HCT116 (cell line): ENCODE measurements around the gene CTTNBP2NL. TPM values are rescaled to one million over a fixed set of nuclear protein-coding genes. Genes with fewer than 3 reads are reported as not detected.
A peak's percentile ranks its signal among the peaks of the same experiment; 100 is the strongest.

Experiments
- ATAC-seq: fragments of 200-7000 bp; cut with Tn5 transposase; 2 replicates; pipeline ENCODE4 v1.9.1; 2020; ENCODE audit warnings: mild to moderate bottlenecking, moderate library complexity
- BruUV-seq: library from RNA; stranded (reverse); fragments of 400-500 nt; replicated peaks from 2 replicates; lab custom pipeline; 2021; lab: Mats Ljungman, UMichigan
- CTCF ChIA-PET: fragments of 300-600 bp; sonication (Branson Sonifier 250); formaldehyde crosslinking; loops from one replicate; lab custom pipeline; 2021; ENCODE audit warnings: antibody characterized with exemption; lab: Charles Lee
- POLR2A ChIA-PET: fragments of 300-600, 350-600 bp; sonication (Branson Sonifier 250); formaldehyde crosslinking; loops from one replicate; lab custom pipeline; 2021; ENCODE audit warnings: antibody characterized with exemption; lab: Charles Lee
- RAD21 ChIA-PET, 2 experiments: fragments of 300-600 bp; sonication (Branson Sonifier 250); formaldehyde crosslinking; loops; one replicate each; lab custom pipeline; 2023; ENCODE audit warnings: low total read pairs in 2 of 2; ENCODE audit not compliant: uncharacterized antibody in 2 of 2, unreplicated experiment in 2 of 2, low non-redundant PET in 1 of 2; lab: Charles Lee
- DNase-seq: peaks from one replicate; pipeline ENCODE4 v3.0.0-alpha.2; 2010; ENCODE audit warnings: low read depth, low spot score
- H2AFZ ChIP-seq: fragments of 200-600 bp; shearing (Covaris generic), sonication (generic); 2 replicates; pipeline ENCODE4 v1.6.1; 2017; ENCODE audit warnings: low read depth, mixed run types, mixed read lengths, antibody characterized with exemption, low read length; ENCODE audit not compliant: poor library complexity, severe bottlenecking
- H3K27ac ChIP-seq: 2 replicates; pipeline ENCODE4 v1.5.1; 2012; ENCODE audit warnings: low read depth, low read length
- H3K27me3 ChIP-seq: fragments of 200-600 bp; sonication (generic); 2 replicates; pipeline ENCODE4 v1.6.1; 2016; ENCODE audit warnings: mixed run types, low read length, mixed read lengths; ENCODE audit not compliant: insufficient read depth
- H3K36me3 ChIP-seq, 2 experiments: fragments of 200-500 bp in 1 of 2; fragments of 200-600 bp in 1 of 2; sonication (Bioruptor generic) in 1 of 2; sonication (generic) in 1 of 2; 2 replicates each; pipeline versions ENCODE4 v1.5.1 to v1.6.1; 2014 to 2016; ENCODE audit warnings: low read length in 2 of 2, inconsistent platforms in 1 of 2, mixed read lengths in 1 of 2, mixed run types in 1 of 2; ENCODE audit not compliant: insufficient read depth in 2 of 2, control insufficient read depth in 1 of 2
- H3K4me1 ChIP-seq, 2 experiments: fragments of 200-600 bp in 1 of 2; sonication (generic) in 1 of 2; 2 replicates each; pipeline versions ENCODE4 v1.5.1 to v1.6.1; 2012 to 2017; ENCODE audit warnings: low read length in 2 of 2, inconsistent platforms in 1 of 2, mild to moderate bottlenecking in 1 of 2, mixed read lengths in 1 of 2, mixed run types in 1 of 2, moderate library complexity in 1 of 2; ENCODE audit not compliant: insufficient read depth in 2 of 2, control insufficient read depth in 1 of 2
- H3K4me2 ChIP-seq: fragments of 200-600 bp; sonication (generic); 2 replicates; pipeline ENCODE4 v1.6.1; 2017; ENCODE audit warnings: mixed run types, low read length, mixed read lengths
- H3K4me3 ChIP-seq, 2 experiments: fragments of 200-600 bp in 1 of 2; sonication (generic) in 1 of 2; replicated peaks in 1 of 2; 2 replicates each; pipeline ENCODE4 v1.5.1; 2011 to 2016; ENCODE audit warnings: low read length in 2 of 2, control low read depth in 1 of 2, low read depth in 1 of 2, mild to moderate bottlenecking in 1 of 2, mixed read lengths in 1 of 2, mixed run types in 1 of 2
- H3K79me2 ChIP-seq: fragments of 200-600 bp; sonication (generic); 2 replicates; pipeline ENCODE4 v1.6.1; 2017; ENCODE audit warnings: mild to moderate bottlenecking, mixed run types, low read length, moderate library complexity, mixed read lengths; ENCODE audit not compliant: insufficient read depth
- H3K9ac ChIP-seq: fragments of 200-600 bp; sonication (generic); 2 replicates; pipeline ENCODE4 v1.6.1; 2016; ENCODE audit warnings: low read length, mixed read lengths
- H3K9me2 ChIP-seq: fragments of 200-600 bp; sonication (generic), shearing (Covaris generic); 2 replicates; pipeline ENCODE4 v1.6.1; 2017; ENCODE audit warnings: mixed run types, mild to moderate bottlenecking, moderate library complexity; ENCODE audit not compliant: insufficient read depth
- H3K9me3 ChIP-seq, 2 experiments: fragments of 200-500 bp in 1 of 2; fragments of 200-600 bp in 1 of 2; sonication (Bioruptor generic) in 1 of 2; sonication (generic) in 1 of 2; 2 replicates each; pipeline ENCODE4 v1.6.1; 2014 to 2017; ENCODE audit warnings: low read length in 2 of 2, mixed read lengths in 2 of 2, inconsistent platforms in 1 of 2, low read depth in 1 of 2, mild to moderate bottlenecking in 1 of 2, mixed run types in 1 of 2, moderate library complexity in 1 of 2; ENCODE audit not compliant: control insufficient read depth in 1 of 2, insufficient read depth in 1 of 2
- H4K20me1 ChIP-seq: fragments of 200-600 bp; sonication (generic), shearing (Covaris generic); 2 replicates; pipeline ENCODE4 v1.6.1; 2017; ENCODE audit warnings: mixed run types, mild to moderate bottlenecking, moderate library complexity; ENCODE audit not compliant: insufficient read depth
- CBX3 ChIP-seq: IDR thresholded peaks from 2 replicates; pipeline ENCODE4 v1.6.1; 2012; ENCODE audit warnings: low read depth
- ELF1 ChIP-seq: IDR thresholded peaks from 2 replicates; pipeline ENCODE4 v1.6.1; 2012; ENCODE audit warnings: low read depth, borderline replicate concordance
- EZH2 ChIP-seq: fragments of 200-600 bp; sonication (generic); IDR thresholded peaks from 2 replicates; pipeline ENCODE4 v1.6.1; 2017; ENCODE audit warnings: antibody characterized with exemption, mixed run types
- FOSL1 ChIP-seq: IDR thresholded peaks from 2 replicates; pipeline ENCODE4 v1.6.1; 2012; ENCODE audit warnings: low read depth
- JUND ChIP-seq: IDR thresholded peaks from 2 replicates; pipeline ENCODE4 v1.6.1; 2012
- MAX ChIP-seq: IDR thresholded peaks from 2 replicates; pipeline ENCODE4 v1.6.1; 2012
- POLR2A ChIP-seq: IDR thresholded peaks from 2 replicates; pipeline ENCODE4 v1.7.0; 2011; ENCODE audit warnings: borderline replicate concordance; ENCODE audit not compliant: insufficient read depth, insufficient read length; ENCODE audit errors: extremely low read depth
- SIN3A ChIP-seq: IDR thresholded peaks from 2 replicates; pipeline ENCODE4 v1.6.1; 2012; ENCODE audit warnings: low read depth
- SRF ChIP-seq: IDR thresholded peaks from 2 replicates; pipeline ENCODE4 v1.6.1; 2012; ENCODE audit warnings: low read depth
- TCF7L2 ChIP-seq: IDR thresholded peaks from 2 replicates; pipeline ENCODE4 v1.7.0; 2011; ENCODE audit warnings: borderline replicate concordance, inconsistent platforms; ENCODE audit not compliant: insufficient read depth, insufficient read length; ENCODE audit errors: extremely low read depth
- YY1 ChIP-seq: IDR thresholded peaks from 2 replicates; pipeline ENCODE4 v1.6.1; 2011; ENCODE audit warnings: low read length, low read depth, moderate library complexity, mild to moderate bottlenecking; ENCODE audit not compliant: insufficient replicate concordance; ENCODE audit errors: extremely low read depth
- ZBTB33 ChIP-seq: IDR thresholded peaks from 2 replicates; pipeline ENCODE4 v1.6.1; 2011; ENCODE audit warnings: mild to moderate bottlenecking, low read length, moderate library complexity; ENCODE audit not compliant: insufficient replicate concordance; ENCODE audit errors: extremely low read depth
- ZFX ChIP-seq: fragments of 450-650 bp; IDR thresholded peaks from 2 replicates; pipeline ENCODE4 v1.6.1; 2017
- ZNF274 ChIP-seq: fragments of 200-500 bp; sonication (Bioruptor generic); IDR thresholded peaks from 2 replicates; pipeline ENCODE4 v1.6.1; 2014; ENCODE audit warnings: mild to moderate bottlenecking, low read depth, low read length, inconsistent platforms
- intact Hi-C: fragments of 100-400 bp; cut with micrococcal nuclease; formaldehyde crosslinking; loops from 2 replicates; pipeline ENCODE4 v1.10.0; 2022
- total RNA-seq: library from RNA; stranded (reverse); gene quantifications from one replicate; pipeline ENCODE4 v1.2.1, GENCODE V29; 2021; ENCODE audit not compliant: unreplicated experiment
- TF ChIP-seq, protein P1 (sequence below): IDR thresholded peaks from 2 replicates; pipeline ENCODE4 v1.6.1; 2012; ENCODE audit warnings: low read depth

The CTTNBP2NL gene
- total RNA-seq, 1 experiment from 2014 or later: 18.0 TPM

- H3K27ac ChIP-seq: no peak overlapping the region
- H2AFZ ChIP-seq: peak overlapping the region; percentile 25
- no TSS peak for BruUV-seq
- no peak overlapping the region for H3K4me2 ChIP-seq
- ChIA-PET POLR2A (no interaction called here), RAD21 (no interaction called here), CTCF (no interaction called here)
- no peaks in the 10 kb centered on the region for H3K79me2 ChIP-seq
- peaks cover 7% of the 10 kb centered on the region; the same call in 1 of the 2 replicates for H3K27me3 ChIP-seq
- intact Hi-C loops: no loop called here
- no peak overlapping the region for H3K4me3 ChIP-seq
- H3K4me1 ChIP-seq: no peaks in the 10 kb centered on the region
- H3K9me2 ChIP-seq: no peaks in the 10 kb centered on the region
- H3K9ac ChIP-seq: no peak overlapping the region
- no peaks in the 10 kb centered on the region for H3K9me3 ChIP-seq
- no peak for ATAC-seq
- TF ChIP-seq EZH2 (no peak), MAX (no peak)
- TF ChIP-seq, protein P1, sequence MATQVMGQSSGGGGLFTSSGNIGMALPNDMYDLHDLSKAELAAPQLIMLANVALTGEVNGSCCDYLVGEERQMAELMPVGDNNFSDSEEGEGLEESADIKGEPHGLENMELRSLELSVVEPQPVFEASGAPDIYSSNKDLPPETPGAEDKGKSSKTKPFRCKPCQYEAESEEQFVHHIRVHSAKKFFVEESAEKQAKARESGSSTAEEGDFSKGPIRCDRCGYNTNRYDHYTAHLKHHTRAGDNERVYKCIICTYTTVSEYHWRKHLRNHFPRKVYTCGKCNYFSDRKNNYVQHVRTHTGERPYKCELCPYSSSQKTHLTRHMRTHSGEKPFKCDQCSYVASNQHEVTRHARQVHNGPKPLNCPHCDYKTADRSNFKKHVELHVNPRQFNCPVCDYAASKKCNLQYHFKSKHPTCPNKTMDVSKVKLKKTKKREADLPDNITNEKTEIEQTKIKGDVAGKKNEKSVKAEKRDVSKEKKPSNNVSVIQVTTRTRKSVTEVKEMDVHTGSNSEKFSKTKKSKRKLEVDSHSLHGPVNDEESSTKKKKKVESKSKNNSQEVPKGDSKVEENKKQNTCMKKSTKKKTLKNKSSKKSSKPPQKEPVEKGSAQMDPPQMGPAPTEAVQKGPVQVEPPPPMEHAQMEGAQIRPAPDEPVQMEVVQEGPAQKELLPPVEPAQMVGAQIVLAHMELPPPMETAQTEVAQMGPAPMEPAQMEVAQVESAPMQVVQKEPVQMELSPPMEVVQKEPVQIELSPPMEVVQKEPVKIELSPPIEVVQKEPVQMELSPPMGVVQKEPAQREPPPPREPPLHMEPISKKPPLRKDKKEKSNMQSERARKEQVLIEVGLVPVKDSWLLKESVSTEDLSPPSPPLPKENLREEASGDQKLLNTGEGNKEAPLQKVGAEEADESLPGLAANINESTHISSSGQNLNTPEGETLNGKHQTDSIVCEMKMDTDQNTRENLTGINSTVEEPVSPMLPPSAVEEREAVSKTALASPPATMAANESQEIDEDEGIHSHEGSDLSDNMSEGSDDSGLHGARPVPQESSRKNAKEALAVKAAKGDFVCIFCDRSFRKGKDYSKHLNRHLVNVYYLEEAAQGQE: no peak
- no peaks in the 10 kb centered on the region for H4K20me1 ChIP-seq
- DNase-seq: no peak
- H3K36me3 ChIP-seq: no peaks in the 10 kb centered on the region
Observed at GRCh38 chr1:112375701-112376100, 20.3 kb upstream of the CTTNBP2NL start.

DNA sequence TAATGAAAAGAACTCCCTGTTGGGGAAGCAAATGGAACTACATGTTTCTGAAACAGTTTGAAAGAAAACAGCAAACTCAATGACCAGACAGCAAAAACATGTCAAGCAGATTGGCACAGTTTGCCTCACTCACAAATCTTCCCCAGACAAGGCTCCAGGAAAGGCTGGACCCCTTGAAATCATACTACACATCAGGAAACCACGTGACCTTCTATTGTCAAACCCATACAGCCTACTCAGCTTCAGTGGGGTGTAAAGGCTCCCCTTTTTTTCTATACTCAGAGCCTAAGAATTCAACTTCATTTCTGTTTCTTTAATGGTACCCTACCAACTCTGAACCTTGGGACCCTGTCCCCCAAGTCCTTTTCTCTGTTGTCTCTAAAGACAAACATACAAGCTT lies 15.7 kb upstream of the CTTNBP2NL start:
- no peaks in the 10 kb centered on the region for H3K9me2 ChIP-seq
- H3K4me3 ChIP-seq: no peak overlapping the region
- no peak overlapping the region for H3K4me2 ChIP-seq
- peaks cover 19% of the 10 kb centered on the region; the same call in 1 of the 2 replicates for H3K27me3 ChIP-seq
- ChIA-PET CTCF (interaction anchor here (0.9 to 2.2 kb wide), 2 partner anchors 11 kb away, joined by 3 to 9 read pairs; no protein-coding TSS in a partner anchor), POLR2A (no interaction called here), RAD21 (no interaction called here)
- H2AFZ ChIP-seq: no peak overlapping the region
- H3K4me1 ChIP-seq: no peaks in the 10 kb centered on the region
- no peaks in the 10 kb centered on the region for H3K9me3 ChIP-seq
- no TSS peak for BruUV-seq
- ATAC-seq (no peak), DNase-seq (no peak)
- no peaks in the 10 kb centered on the region for H4K20me1 ChIP-seq
- intact Hi-C loops: no loop called here
- no peaks in the 10 kb centered on the region for H3K79me2 ChIP-seq
- no peaks in the 10 kb centered on the region for H3K36me3 ChIP-seq
- no peak overlapping the region for H3K27ac ChIP-seq
- no peak overlapping the region for H3K9ac ChIP-seq
- TF ChIP-seq YY1: no peak
- TF ChIP-seq JUND: no peak
- no peak for TF ChIP-seq TCF7L2
- no peak for TF ChIP-seq SRF
- TF ChIP-seq SIN3A: no peak
- no peak for TF ChIP-seq ELF1
- no peak for TF ChIP-seq CBX3
- TF ChIP-seq ZFX: no peak
- no peak for TF ChIP-seq POLR2A
- TF ChIP-seq FOSL1: no peak
- TF ChIP-seq ZNF274: no peak
- no peak for TF ChIP-seq ZBTB33
